H1 (cell line): Measurements from ENCODE around the gene FKBP2.
A peak's percentile ranks its signal among the peaks of the same experiment; 100 is the strongest.

Experiments used
- TBP ChIP-seq: IDR thresholded peaks from 2 replicates; pipeline ENCODE4 v1.6.1; 2011; ENCODE audit warnings: low read depth, low read length, improper control_type of control experiment
- TCF12 ChIP-seq: IDR thresholded peaks from 2 replicates; pipeline ENCODE4 v1.6.1; 2011; ENCODE audit warnings: low read depth, mild to moderate bottlenecking, low read length
- TF ChIP-seq, protein P1 (sequence below), 3 experiments: IDR thresholded peaks; 1 replicate in 2 of 3; 2 replicates in 1 of 3; pipeline versions ENCODE4 v1.5.1 to v1.6.1; 2011; ENCODE audit warnings: low read length in 3 of 3, mild to moderate bottlenecking in 3 of 3, inconsistent platforms in 2 of 3, low read depth in 1 of 3, moderate library complexity in 1 of 3; ENCODE audit not compliant: insufficient read depth in 1 of 3; ENCODE audit errors: control extremely low read depth in 1 of 3

DNA sequence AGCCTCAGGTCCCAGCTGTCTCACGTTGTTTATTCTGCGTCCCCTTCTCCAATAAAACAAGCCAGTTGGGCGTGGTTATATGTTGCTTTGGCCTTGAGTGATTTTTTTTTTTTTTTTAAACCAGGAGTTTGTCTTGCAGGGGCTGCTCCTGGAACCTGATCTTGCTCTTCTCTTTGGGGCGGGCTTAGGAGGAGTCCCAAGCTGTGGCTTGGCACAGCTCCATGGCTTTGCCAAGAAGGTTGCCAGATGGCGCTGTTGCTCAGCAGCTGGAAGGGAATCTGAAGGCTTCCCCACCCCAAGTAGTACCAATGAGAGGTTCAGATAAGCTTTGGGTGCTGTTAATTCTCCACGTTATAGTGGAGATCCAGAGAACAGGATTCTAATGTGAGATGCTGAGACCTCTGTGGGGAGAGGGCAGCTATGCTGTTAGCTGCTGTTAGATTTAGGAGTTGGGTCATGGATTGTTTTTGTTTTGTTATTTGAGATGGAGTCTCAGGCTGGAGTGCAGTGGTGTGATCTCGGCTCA is 36.4 kb upstream of the FKBP2 start:
- TF ChIP-seq, protein P1, sequence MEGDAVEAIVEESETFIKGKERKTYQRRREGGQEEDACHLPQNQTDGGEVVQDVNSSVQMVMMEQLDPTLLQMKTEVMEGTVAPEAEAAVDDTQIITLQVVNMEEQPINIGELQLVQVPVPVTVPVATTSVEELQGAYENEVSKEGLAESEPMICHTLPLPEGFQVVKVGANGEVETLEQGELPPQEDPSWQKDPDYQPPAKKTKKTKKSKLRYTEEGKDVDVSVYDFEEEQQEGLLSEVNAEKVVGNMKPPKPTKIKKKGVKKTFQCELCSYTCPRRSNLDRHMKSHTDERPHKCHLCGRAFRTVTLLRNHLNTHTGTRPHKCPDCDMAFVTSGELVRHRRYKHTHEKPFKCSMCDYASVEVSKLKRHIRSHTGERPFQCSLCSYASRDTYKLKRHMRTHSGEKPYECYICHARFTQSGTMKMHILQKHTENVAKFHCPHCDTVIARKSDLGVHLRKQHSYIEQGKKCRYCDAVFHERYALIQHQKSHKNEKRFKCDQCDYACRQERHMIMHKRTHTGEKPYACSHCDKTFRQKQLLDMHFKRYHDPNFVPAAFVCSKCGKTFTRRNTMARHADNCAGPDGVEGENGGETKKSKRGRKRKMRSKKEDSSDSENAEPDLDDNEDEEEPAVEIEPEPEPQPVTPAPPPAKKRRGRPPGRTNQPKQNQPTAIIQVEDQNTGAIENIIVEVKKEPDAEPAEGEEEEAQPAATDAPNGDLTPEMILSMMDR (IDR thresholded peaks at IDR 0.05; ENCODE audit: control extremely low read depth in 1 of 3, insufficient read depth in 1 of 3, low read depth in 1 of 3, low read length in 3 of 3): peak; percentile 79 to 90 (median 81)
- TF ChIP-seq TBP: no peak
- no peak for TF ChIP-seq TCF12
